GM18907 (cell line): ENCODE data around the gene RRP1.

Source experiments
- ATAC-seq: cut with Tn5 transposase; IDR thresholded peaks from one replicate; pipeline ENCODE4 v1.9.1; 2021; ENCODE audit warnings: mild to moderate bottlenecking, moderate library complexity; ENCODE audit not compliant: unreplicated experiment

RRP1 gene

GRCh38 chr21:43758811-43759210 lies 30.6 kb upstream of the RRP1 start:
- ATAC-seq = no peak

DNA sequence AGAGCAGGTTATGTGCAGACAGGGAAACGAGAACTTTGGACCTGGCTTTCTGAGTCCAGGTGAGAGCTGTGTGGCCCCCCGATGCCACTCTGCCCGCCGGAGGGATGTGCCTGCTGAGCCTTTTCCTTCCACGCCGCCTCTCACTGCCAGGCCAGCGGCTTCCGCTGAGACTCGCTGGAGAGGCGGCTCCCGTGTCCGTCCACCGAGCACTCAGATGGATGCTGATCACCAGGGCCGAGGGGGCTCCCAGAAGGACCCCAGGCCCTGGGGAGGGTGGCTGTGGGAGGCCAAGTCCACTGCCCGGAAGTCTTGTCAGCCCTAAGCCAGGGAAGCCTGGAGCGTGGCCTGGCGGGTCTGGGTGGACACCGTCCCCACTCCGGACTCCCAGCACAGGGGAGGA lies 29.7 kb upstream of the RRP1 start:
- ATAC-seq = no peak

- no peak for ATAC-seq
Measured at GRCh38 chr21:43760391-43760958, 28.9 kb upstream of the RRP1 start.

DNA sequence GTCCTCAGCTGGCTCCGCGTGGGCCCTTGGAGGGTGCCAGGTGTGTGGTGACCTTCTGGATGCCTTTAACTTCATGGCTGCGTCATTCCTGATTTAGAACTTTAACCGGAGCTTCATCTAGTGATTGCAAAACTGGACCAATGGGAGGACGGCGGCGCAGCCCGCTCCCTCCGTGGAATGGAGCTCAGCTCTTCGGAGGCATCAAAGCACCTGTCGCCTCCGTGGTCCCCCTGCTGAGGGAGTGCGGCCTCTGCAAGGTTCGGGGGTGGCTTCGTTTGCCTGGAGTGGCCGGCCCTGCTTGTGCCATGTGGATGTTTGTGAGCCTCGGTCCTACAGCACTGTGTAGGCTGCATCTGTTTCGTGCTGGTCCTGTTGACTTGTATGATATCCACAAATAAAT lies 27.5 kb upstream of the RRP1 start:
- no peak for ATAC-seq

GRCh38 chr21:43762303-43763128 lies 26.9 kb upstream of the RRP1 start:
- ATAC-seq = no peak

GRCh38 chr21:43763901-43764523 lies 25.4 kb upstream of the RRP1 start:
- ATAC-seq = no peak

DNA sequence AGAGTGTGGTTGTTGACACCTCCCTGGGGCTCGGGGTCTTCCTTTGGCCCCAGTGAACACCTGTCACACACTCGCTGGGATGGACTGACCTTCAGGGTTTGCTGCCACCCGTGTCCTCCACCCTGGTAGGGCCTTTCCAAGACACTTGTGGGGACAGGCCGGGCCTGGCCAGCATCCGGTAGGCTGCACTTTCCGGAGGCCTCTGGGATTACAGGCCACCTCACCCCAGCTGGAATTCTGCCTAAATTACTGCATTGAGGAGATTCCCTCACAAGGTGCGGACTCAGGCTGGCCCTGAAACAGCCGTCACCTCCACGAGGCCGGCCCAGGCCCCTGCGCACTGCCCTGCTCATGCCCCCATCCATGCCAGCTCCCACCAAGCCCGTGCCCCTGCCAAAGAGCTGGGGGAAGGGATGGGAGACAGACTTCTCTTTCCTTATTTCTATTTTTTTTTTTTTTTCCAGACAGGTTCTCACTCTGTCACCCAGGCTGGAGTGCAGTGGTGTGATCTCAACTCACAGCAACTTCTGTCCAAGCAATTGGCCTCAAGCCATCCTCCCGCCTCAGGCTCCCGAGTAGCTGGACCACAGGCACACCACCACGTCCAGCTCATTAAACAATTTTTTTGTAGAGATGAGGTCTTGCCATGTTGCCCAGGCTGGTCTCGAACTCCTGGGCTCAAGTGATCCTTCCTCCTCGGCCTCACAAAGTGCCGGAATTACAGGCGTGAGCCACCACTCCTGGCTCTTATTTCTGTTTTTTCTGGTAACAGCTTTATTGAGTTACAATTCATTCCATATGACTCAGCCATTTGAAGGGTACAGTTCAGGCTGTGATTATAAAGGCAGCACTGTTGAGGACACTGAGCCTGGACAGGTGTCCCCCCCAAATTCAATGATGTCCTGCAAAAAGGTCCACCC lies 24.5 kb upstream of the RRP1 start:
- no peak for ATAC-seq

DNA sequence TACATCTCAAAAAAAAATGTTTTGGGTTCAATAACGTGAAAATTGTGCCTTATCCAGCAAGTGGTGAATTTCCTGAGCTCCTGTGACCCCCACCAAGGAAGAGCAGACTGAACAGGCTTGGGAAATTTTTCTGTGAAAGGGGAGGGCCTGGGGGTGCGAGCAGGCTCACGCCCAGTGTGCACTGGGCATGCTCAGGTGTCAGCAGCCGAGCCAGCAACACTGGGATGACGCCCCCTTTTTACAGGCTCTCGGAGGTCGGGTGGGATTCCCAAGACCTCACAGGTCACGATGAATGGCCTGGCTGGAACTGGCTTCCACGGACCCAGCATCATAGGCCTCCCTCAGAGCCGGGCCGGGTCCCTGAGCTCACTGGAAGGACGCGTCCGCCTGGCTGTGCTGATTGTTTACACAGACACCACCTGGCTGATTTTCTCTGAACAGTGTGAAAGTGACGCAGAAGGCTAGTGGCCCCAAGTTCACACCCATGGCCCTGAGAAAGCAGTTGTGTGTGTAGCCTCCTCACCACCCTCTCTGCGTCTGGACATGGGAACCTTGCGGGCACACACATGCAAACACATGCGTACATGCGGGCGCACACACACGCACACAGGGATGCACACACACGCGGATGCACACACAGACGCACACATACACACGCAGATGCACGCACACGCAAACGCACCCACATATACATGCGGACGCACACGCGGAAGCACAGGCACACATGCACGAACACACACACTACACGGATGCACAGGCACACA lies 22.5 kb upstream of the RRP1 start:
- no peak for ATAC-seq

- ATAC-seq = no peak
Measured at GRCh38 chr21:43767498-43767983, 21.8 kb upstream of the RRP1 start.

- ATAC-seq = no peak
Measured at GRCh38 chr21:43767984-43768867, 21.2 kb upstream of the RRP1 start.

DNA sequence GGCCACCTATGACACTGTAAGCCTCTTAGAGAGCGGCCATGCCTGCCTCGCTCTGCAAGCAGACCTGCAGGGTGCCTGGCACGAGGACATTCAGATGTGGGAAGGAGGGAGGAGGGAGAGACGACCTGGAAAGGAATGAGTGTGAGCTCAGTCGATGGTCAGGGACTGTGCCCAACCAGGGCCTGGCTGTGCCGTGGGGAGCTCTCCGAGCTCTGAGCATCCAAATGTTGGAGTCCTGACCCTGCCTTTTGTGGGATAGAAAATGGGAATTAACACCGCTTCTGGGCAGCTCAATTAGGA lies 20.6 kb upstream of the RRP1 start:
- ATAC-seq = no peak

- ATAC-seq = no peak
Measured at GRCh38 chr21:43769325-43769958, 19.9 kb upstream of the RRP1 start.

- no peak for ATAC-seq
Measured at GRCh38 chr21:43770066-43770655, 19.2 kb upstream of the RRP1 start.

- ATAC-seq = no peak
Measured at GRCh38 chr21:43771199-43771675, 18.1 kb upstream of the RRP1 start.

DNA sequence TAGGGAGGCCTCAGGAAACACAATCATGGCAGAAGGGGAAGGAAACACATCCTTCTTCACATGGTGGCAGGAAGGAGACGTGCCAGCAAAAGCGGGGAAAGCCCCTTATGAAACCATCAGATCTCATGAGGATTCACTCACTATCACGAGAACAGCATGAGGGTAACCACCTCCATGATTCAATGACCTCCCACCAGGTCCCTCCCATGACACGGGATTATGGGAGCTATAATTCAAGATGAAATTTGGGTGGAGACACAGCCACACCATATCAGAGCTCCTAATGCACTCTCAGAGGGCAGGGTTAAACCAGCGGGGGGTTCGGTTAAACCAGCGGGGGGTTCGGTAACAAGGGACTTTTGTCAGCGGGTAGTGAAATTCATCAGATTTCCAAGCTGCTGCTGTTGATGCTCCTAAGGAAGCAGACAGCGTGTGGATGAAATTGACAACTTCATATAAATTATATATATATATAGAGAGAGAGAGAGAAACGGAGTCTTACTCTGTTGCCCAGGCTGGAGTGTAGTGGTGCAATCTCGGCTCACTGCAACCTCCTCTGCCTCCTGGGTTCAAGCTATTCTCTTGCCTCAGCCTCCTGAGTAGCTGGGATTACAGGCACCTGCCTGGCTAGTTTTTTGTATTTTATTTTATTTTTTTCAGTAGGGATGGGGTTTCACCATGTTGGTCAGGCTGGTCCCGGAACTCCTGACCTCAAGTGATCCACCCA lies 17.5 kb upstream of the RRP1 start:
- ATAC-seq = no peak

- no peak for ATAC-seq
Measured at GRCh38 chr21:43772425-43772821, 17.0 kb upstream of the RRP1 start.

DNA sequence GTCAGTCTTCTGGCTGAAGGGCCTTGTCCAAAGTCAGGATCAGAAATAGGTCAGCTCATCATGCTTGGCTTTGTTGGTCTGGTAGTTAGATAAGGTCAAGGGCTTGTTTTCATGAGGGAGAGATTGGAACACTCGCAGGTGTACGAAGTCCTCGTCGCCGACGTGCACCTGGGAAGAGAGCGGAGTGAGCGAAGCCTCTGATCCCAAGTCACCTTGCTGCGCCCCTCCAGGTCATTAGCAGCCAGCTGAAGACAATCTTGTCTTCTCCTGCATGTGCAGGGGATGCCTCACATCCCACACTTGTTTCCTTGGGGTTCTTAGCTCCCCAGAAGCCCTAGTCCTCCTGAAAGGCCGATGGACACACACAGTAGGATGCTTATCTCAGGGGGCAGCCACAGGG lies 15.2 kb upstream of the RRP1 start:
- no peak for ATAC-seq

DNA sequence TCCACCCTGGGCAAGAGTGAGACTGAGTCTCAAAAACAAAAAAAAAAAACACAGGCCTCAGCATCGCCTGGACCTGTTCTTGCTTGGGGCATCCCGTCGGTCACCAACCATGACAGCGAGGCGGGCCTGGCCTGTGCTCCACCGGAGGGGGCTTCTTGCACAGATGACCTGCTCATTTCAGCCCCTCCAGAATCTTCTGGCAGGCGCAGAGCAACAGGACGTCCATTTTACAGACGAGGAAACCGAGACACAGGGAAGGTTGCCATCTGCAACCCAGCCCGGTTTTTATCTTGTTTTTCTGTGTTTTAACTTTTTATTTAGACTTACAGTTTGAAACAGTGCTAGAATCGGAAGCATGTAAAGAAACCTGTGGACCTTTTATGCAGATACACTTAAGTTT lies 14.2 kb upstream of the RRP1 start:
- ATAC-seq = no peak
